GM23338 (cell line): Measurements from ENCODE around the gene SLC13A5.

Experiments used
- CTCF ChIP-seq, 2 experiments: fragments of 200-600 bp in 1 of 2; sonication (generic) in 1 of 2; conservative IDR thresholded peaks; 2 replicates each; pipeline versions ENCODE4 v1.5.1 to v1.6.1; 2016 to 2017; ENCODE audit warnings: antibody characterized with exemption in 2 of 2, low read depth in 2 of 2, mild to moderate bottlenecking in 2 of 2, moderate library complexity in 1 of 2
- EZH2 ChIP-seq: fragments of 200-600 bp; sonication (generic); IDR thresholded peaks from one replicate; pipeline ENCODE4 v1.8.0; 2017; ENCODE audit warnings: antibody characterized with exemption, mild to moderate bottlenecking, low read depth; ENCODE audit not compliant: unreplicated experiment
- EZH2phosphoT487 ChIP-seq: fragments of 200-600 bp; sonication (generic); IDR thresholded peaks from one replicate; pipeline ENCODE4 v1.8.1; 2018; ENCODE audit warnings: antibody characterized with exemption; ENCODE audit not compliant: unreplicated experiment
- JUNB ChIP-seq: IDR thresholded peaks from one replicate; pipeline ENCODE4 v1.6.1; 2016; ENCODE audit warnings: antibody characterized with exemption; ENCODE audit not compliant: unreplicated experiment
- POLR2AphosphoS5 ChIP-seq: IDR thresholded peaks from 2 replicates; pipeline ENCODE4 v1.6.1; 2016; ENCODE audit warnings: antibody characterized with exemption, low read depth
- REST ChIP-seq: IDR thresholded peaks from one replicate; pipeline ENCODE4 v1.6.1; 2018; ENCODE audit warnings: antibody characterized with exemption; ENCODE audit not compliant: unreplicated experiment

DNA sequence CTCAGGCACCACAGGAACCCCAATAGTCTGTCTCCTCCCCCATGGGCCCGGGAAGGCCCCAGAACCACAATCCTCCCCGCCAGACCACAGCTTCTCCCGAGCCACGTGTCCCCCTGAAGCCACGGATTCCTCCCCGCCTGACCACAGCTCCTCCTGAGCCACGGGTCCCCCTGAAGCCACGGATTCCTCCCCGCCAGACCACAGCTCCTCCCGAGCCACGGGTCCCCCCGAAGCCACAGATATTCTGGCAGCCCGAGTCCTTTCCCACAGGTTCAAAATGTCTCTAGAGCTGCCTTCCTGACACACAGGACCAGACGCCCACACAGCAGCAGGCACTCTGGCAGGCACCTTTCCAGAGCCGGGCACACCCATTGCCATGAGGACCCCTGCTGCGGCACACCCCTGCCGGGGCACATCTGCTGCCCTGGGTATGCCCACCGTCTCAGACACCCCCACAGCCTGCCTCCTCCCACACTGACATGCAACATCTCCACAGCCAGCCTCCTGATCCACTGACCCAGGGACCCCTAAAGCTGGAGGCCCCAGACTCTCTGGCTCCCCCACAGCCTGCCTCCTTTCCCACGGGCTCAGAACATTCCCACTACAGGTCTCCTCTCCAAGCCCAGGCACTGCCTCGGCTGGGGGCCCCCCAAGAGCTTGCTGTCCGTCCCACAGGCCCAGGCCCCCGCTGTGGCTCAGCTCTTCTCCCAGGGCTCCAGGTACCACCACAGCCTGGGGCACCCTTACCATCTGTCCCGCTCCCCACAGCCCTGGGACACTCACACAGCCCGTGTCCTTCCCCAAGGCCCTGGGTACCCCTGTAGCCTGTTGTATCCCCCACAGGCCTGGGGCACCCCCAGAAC lies 74.9 kb downstream of the SLC13A5 start:
- TF ChIP-seq JUNB: no peak
- no peak for TF ChIP-seq CTCF (conservative IDR thresholded peaks at IDR 0.05; ENCODE audit: low read depth in 2 of 2)
- TF ChIP-seq POLR2AphosphoS5: no peak
- TF ChIP-seq EZH2: no peak
- no peak for TF ChIP-seq REST
- no peak for TF ChIP-seq EZH2phosphoT487
